ENCODE data around the gene SCN5A.

SCN5A gene

GRCh38 chr3:38628835-38629234, 20.7 kb downstream of the SCN5A start:
- Histone ChIP-seq H3K27me3 (ENCODE audit: insufficient read depth, low read depth, severe bottlenecking) (no peaks in the 10 kb centered on the region), H3K4me3 (ENCODE audit: low read depth, low read length) (no peak overlapping the region), H3K36me3 (no peaks in the 10 kb centered on the region), H3K27ac (no peak overlapping the region), H3K9me3 (ENCODE audit: severe bottlenecking) (no peaks in the 10 kb centered on the region)
- no peak for DNase-seq
- TF ChIP-seq, protein P1, sequence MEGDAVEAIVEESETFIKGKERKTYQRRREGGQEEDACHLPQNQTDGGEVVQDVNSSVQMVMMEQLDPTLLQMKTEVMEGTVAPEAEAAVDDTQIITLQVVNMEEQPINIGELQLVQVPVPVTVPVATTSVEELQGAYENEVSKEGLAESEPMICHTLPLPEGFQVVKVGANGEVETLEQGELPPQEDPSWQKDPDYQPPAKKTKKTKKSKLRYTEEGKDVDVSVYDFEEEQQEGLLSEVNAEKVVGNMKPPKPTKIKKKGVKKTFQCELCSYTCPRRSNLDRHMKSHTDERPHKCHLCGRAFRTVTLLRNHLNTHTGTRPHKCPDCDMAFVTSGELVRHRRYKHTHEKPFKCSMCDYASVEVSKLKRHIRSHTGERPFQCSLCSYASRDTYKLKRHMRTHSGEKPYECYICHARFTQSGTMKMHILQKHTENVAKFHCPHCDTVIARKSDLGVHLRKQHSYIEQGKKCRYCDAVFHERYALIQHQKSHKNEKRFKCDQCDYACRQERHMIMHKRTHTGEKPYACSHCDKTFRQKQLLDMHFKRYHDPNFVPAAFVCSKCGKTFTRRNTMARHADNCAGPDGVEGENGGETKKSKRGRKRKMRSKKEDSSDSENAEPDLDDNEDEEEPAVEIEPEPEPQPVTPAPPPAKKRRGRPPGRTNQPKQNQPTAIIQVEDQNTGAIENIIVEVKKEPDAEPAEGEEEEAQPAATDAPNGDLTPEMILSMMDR (IDR thresholded peaks at IDR 0.05; ENCODE audit: low read depth, low read length) = no peak

DNA sequence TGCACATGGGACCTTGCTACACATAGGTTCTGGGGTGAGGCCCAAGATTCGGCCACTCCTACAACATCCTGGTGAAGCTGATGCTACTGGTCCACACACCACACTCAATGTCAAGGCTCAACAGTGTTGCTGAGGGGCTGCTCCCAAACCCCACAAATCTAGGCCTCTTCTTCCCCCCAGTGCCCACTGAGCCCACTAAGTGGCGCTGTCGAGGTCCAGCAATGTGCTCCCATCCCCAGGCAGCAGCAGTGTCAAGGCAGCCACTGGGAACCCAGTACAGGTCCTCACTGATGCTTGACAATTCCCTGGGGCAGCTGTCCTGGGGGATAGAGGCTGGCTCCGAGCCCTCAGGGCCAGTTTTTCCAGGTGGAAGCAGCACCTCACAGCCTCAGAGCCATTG, 21.5 kb downstream of the SCN5A start:
- TF ChIP-seq, protein P1 (IDR thresholded peaks at IDR 0.05; ENCODE audit: low read depth, low read length) = peak; percentile 95
- no peaks in the 10 kb centered on the region for H3K9me3 ChIP-seq (ENCODE audit: severe bottlenecking)
- no peak overlapping the region for H3K27ac ChIP-seq
- H3K4me3 ChIP-seq (ENCODE audit: low read depth, low read length) = no peak overlapping the region
- H3K36me3 ChIP-seq = no peaks in the 10 kb centered on the region
- DNase-seq = peak; percentile 67
- H3K27me3 ChIP-seq (ENCODE audit: insufficient read depth, low read depth, severe bottlenecking) = no peaks in the 10 kb centered on the region

- TF ChIP-seq, protein P1 (IDR thresholded peaks at IDR 0.05; ENCODE audit: low read depth, low read length) = no peak
- H3K4me3 ChIP-seq (ENCODE audit: low read depth, low read length) = no peak overlapping the region
- no peak overlapping the region for H3K27ac ChIP-seq
- no peaks in the 10 kb centered on the region for H3K9me3 ChIP-seq (ENCODE audit: severe bottlenecking)
- no peaks in the 10 kb centered on the region for H3K27me3 ChIP-seq (ENCODE audit: insufficient read depth, low read depth, severe bottlenecking)
- no peaks in the 10 kb centered on the region for H3K36me3 ChIP-seq
- no peak for DNase-seq
Observed at GRCh38 chr3:38626171-38626570, 23.3 kb downstream of the SCN5A start.

DNA sequence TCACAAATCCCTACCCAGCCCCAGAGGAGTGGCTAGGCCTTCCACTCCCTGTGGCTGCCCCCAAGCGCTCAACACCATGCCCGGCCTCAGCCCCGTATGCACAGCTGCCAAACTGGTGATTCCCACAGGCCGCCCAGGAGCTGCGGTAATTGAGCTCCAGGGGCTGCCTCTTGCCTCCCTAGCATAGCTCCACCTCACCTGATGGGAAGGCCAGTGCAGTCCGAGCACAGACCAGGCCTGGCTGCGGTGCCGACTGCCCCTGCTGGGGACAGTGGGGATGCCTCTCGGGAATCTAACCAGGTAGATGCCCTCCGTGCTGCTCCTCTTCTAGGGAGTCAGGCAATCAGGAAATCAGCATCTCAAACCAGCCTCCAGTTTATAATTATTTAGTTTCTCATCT, 25.9 kb downstream of the SCN5A start:
- TF ChIP-seq, protein P1 (IDR thresholded peaks at IDR 0.05; ENCODE audit: low read depth, low read length) = peak; percentile 25; the same call in 1 of the 2 replicates
- Histone ChIP-seq H3K9me3 (ENCODE audit: severe bottlenecking) (no peaks in the 10 kb centered on the region), H3K27ac (no peak overlapping the region), H3K36me3 (no peaks in the 10 kb centered on the region), H3K4me3 (ENCODE audit: low read depth, low read length) (no peak overlapping the region), H3K27me3 (ENCODE audit: insufficient read depth, low read depth, severe bottlenecking) (no peaks in the 10 kb centered on the region)
- DNase-seq = peak; percentile 16

GRCh38 chr3:38622336-38622735, 27.2 kb downstream of the SCN5A start:
- H3K27me3 ChIP-seq (ENCODE audit: insufficient read depth, low read depth, severe bottlenecking) = no peaks in the 10 kb centered on the region
- no peaks in the 10 kb centered on the region for H3K36me3 ChIP-seq
- TF ChIP-seq, protein P1 (IDR thresholded peaks at IDR 0.05; ENCODE audit: low read depth, low read length) = no peak

GRCh38 chr3:38620236-38620635, 29.3 kb downstream of the SCN5A start:
- Histone ChIP-seq H3K27ac (no peak overlapping the region), H3K27me3 (ENCODE audit: insufficient read depth, low read depth, severe bottlenecking) (no peaks in the 10 kb centered on the region), H3K9me3 (ENCODE audit: severe bottlenecking) (no peaks in the 10 kb centered on the region), H3K4me3 (ENCODE audit: low read depth, low read length) (no peak overlapping the region), H3K36me3 (no peaks in the 10 kb centered on the region)
- TF ChIP-seq, protein P1 (IDR thresholded peaks at IDR 0.05; ENCODE audit: low read depth, low read length) = no peak
- DNase-seq = no peak

More at GRCh38 chr3:38622336-38622735, 27.2 kb downstream of the SCN5A start:
- Histone ChIP-seq H3K4me3 (ENCODE audit: low read depth, low read length) (no peak overlapping the region), H3K27ac (no peak overlapping the region), H3K9me3 (ENCODE audit: severe bottlenecking) (no peaks in the 10 kb centered on the region)
- DNase-seq = no peak
